OCI-LY3 (cell line): ENCODE measurements around the gene SLC4A9.
A peak's percentile ranks its signal among the peaks of the same experiment; 100 is the strongest.

ENCODE experiments used
- H2AFZ ChIP-seq: fragments of 200-600, 300-600 bp; shearing (Covaris generic); 2 replicates; pipeline ENCODE4 v1.6.0; 2014; ENCODE audit warnings: antibody characterized with exemption, low read depth, low read length
- H3K27ac ChIP-seq: fragments of 200-600, 300-600 bp; sonication (generic); 2 replicates; pipeline ENCODE4 v1.5.1; 2014; ENCODE audit warnings: mild to moderate bottlenecking, low read length, moderate library complexity, mixed read lengths
- H3K27me3 ChIP-seq: fragments of 200-600, 300-600 bp; sonication (generic); 2 replicates; pipeline ENCODE4 v1.6.1; 2014; ENCODE audit warnings: low read depth, low read length, mixed read lengths
- H3K36me3 ChIP-seq: fragments of 200-600, 300-600 bp; sonication (generic); replicated peaks from 2 replicates; pipeline ENCODE3; 2014; ENCODE audit warnings: low read depth, low read length, mixed read lengths
- H3K4me1 ChIP-seq: fragments of 300-600, 200-600 bp; sonication (generic); 2 replicates; pipeline ENCODE4 v1.6.1; 2014; ENCODE audit warnings: low read length, mixed read lengths
- H3K4me2 ChIP-seq: fragments of 200-600, 300-600 bp; sonication (generic); 2 replicates; pipeline ENCODE4 v1.6.1; 2014; ENCODE audit warnings: low read length, mixed read lengths
- H3K4me3 ChIP-seq: fragments of 300-600, 200-600 bp; sonication (generic); 2 replicates; pipeline ENCODE4 v1.5.1; 2014; ENCODE audit warnings: antibody characterized with exemption, mild to moderate bottlenecking, low read length, moderate library complexity
- H3K79me2 ChIP-seq: fragments of 300-600, 200-600 bp; shearing (Covaris generic); 2 replicates; pipeline ENCODE4 v1.6.1; 2014; ENCODE audit warnings: mild to moderate bottlenecking, low read length, mixed read lengths
- H3K9ac ChIP-seq: fragments of 300-600, 200-600 bp; shearing (Covaris generic); 2 replicates; pipeline ENCODE4 v1.6.0; 2014; ENCODE audit warnings: mild to moderate bottlenecking, low read length, moderate library complexity
- H3K9me3 ChIP-seq: fragments of 200-600, 300-600 bp; shearing (Covaris generic); 2 replicates; pipeline ENCODE4 v1.6.1; 2014; ENCODE audit warnings: low read length, mixed read lengths; ENCODE audit not compliant: insufficient read depth
- H4K20me1 ChIP-seq: fragments of 200-600, 300-600 bp; sonication (generic); 2 replicates; pipeline ENCODE4 v1.6.1; 2016; ENCODE audit warnings: low read length, mixed read lengths; ENCODE audit not compliant: insufficient read depth
- EZH2phosphoT487 ChIP-seq: fragments of 200-600 bp; shearing (Covaris generic); IDR thresholded peaks from 2 replicates; pipeline ENCODE4 v1.6.1; 2018; ENCODE audit warnings: antibody characterized with exemption, mixed run types, low read depth
- TF ChIP-seq, protein P1 (sequence below): fragments of 200-600, 300-600 bp; sonication (generic); IDR thresholded peaks from 2 replicates; pipeline ENCODE4 v1.5.1; 2014; ENCODE audit warnings: antibody characterized with exemption, low read length, low read depth

The SLC4A9 gene

DNA sequence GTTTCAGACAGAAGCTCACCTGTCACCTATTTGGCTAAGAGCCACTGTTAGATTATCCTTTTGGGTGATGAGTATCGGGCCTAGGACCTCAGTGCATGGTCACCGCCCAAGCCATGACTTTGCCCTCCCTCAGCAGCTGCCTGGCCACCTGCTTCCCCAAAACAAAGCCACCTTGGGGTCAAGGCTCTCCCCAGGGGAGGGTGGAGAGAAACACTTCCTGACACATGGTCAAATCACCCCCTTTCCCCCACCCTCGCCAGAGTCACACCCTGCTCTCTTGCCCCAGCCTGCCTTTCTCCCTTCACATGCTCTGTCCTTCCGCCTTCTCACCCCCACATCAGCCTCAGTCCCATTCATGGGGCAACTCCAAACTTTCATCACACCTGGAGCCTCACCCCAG lies 11.9 kb upstream of the SLC4A9 start:
- Histone ChIP-seq H3K4me3 (no peak overlapping the region), H3K9ac (no peak overlapping the region)
- no peak for TF ChIP-seq EZH2phosphoT487
- TF ChIP-seq, protein P1, sequence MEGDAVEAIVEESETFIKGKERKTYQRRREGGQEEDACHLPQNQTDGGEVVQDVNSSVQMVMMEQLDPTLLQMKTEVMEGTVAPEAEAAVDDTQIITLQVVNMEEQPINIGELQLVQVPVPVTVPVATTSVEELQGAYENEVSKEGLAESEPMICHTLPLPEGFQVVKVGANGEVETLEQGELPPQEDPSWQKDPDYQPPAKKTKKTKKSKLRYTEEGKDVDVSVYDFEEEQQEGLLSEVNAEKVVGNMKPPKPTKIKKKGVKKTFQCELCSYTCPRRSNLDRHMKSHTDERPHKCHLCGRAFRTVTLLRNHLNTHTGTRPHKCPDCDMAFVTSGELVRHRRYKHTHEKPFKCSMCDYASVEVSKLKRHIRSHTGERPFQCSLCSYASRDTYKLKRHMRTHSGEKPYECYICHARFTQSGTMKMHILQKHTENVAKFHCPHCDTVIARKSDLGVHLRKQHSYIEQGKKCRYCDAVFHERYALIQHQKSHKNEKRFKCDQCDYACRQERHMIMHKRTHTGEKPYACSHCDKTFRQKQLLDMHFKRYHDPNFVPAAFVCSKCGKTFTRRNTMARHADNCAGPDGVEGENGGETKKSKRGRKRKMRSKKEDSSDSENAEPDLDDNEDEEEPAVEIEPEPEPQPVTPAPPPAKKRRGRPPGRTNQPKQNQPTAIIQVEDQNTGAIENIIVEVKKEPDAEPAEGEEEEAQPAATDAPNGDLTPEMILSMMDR, result no peak

DNA sequence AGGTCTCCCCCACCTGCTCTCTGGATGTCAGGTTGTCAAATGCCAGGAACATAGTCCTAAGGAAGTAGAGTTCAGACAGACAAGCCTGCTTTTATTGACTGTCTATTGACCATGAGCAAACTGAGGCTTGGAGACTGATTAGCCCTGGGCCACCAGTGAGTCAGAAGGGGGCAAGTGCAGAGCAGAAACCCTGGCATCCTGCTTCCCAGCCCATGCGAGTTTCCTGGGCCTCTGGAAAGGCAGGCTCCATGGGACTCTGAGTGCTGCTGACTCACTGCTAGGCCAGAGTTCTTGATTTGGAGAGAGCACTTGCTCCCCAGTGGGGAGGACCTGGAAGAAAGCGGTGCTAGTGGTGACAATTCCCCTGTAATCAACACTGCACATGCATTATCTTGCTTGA lies 10.8 kb upstream of the SLC4A9 start:
- peaks cover 8% of the 10 kb centered on the region; the same call in 1 of the 2 replicates for H3K27me3 ChIP-seq
- H4K20me1 ChIP-seq, result no peaks in the 10 kb centered on the region
- no peaks in the 10 kb centered on the region for H3K79me2 ChIP-seq
- no peak overlapping the region for H3K9ac ChIP-seq
- no peak overlapping the region for H2AFZ ChIP-seq
- H3K9me3 ChIP-seq, result no peaks in the 10 kb centered on the region
- peaks cover 17% of the 10 kb centered on the region for H3K4me1 ChIP-seq
- H3K36me3 ChIP-seq, result no peaks in the 10 kb centered on the region
- H3K4me3 ChIP-seq, result no peak overlapping the region
- no peak overlapping the region for H3K27ac ChIP-seq
- no peak overlapping the region for H3K4me2 ChIP-seq
- TF ChIP-seq, protein P1, result no peak
- TF ChIP-seq EZH2phosphoT487, result no peak

More for the DNA sequence above, 11.9 kb upstream of the SLC4A9 start:
- Histone ChIP-seq H3K4me2 (no peak overlapping the region), H3K27me3 (peaks cover 8% of the 10 kb centered on the region; the same call in 1 of the 2 replicates), H2AFZ (no peak overlapping the region; the same call in 1 of the 2 replicates), H3K27ac (no peak overlapping the region), H3K36me3 (no peaks in the 10 kb centered on the region), H3K9me3 (no peaks in the 10 kb centered on the region), H3K4me1 (peaks cover 17% of the 10 kb centered on the region), H3K79me2 (no peaks in the 10 kb centered on the region), H4K20me1 (no peaks in the 10 kb centered on the region)

DNA sequence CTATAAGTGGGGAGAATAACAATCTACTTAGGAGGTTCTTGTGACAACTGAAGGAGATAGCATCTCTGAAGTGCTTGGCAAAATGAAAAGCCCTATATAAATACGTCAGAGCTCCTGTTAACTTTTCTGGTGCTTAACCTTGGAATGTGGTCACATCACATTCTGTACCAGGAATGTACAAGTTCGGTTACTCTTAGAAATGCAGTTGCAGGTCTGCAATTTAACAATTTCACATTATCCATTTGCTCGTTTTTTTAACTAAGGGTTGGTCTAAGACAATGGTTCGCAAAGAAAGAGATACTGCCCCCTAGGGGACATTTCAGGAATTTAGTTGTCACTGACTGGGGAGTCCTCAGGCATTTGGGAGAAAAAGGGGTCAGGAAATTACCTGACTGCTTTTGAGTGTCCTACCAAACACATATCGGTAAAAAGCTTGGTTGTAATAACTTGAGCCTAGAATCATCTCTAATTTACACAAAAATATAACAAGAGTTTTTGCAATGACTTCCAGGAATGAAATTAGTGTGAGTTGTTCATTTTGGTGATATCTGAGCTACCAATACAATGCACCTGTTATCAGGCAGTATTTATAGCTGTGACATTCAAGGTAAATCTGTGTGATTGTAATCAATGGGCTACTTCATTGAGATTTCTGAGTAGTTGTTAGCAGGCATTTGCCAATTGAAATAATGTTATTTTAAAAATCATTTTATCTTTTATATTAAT lies 8.2 kb upstream of the SLC4A9 start:
- Histone ChIP-seq H3K4me2 (peak overlapping the region; percentile 63), H3K9ac (no peak overlapping the region)

DNA sequence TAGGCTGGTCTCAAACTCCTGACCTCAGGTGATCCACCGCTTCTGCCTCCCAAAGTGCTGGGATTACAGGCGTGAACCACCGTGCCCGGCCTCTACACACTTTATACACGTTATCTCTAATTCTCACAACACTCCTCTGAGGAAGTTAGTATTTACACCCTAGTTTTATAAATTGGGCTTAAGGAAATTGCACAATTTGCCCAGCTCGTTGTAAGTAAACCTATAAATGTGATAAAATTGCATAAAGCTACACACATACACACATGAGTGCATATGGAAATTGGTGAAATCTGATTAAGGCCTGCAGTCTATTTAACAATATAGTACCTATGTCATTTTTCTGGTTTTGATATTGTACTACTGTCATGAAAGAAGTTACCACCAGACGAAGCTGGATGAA lies 4.4 kb upstream of the SLC4A9 start:
- no peaks in the 10 kb centered on the region for H4K20me1 ChIP-seq
- H2AFZ ChIP-seq, result no peak overlapping the region
- H3K36me3 ChIP-seq, result no peaks in the 10 kb centered on the region
- H3K4me2 ChIP-seq, result no peak overlapping the region
- no peaks in the 10 kb centered on the region for H3K79me2 ChIP-seq
- TF ChIP-seq EZH2phosphoT487, result no peak
- TF ChIP-seq, protein P1, result no peak
- H3K27ac ChIP-seq, result no peak overlapping the region
- peaks cover under 1% of the 10 kb centered on the region; the same call in 1 of the 2 replicates for H3K27me3 ChIP-seq
- H3K9me3 ChIP-seq, result no peaks in the 10 kb centered on the region
- no peak overlapping the region for H3K4me3 ChIP-seq
- peaks cover 11% of the 10 kb centered on the region for H3K4me1 ChIP-seq
- no peak overlapping the region for H3K9ac ChIP-seq

More for the DNA sequence above, 8.2 kb upstream of the SLC4A9 start:
- Histone ChIP-seq H3K27ac (no peak overlapping the region), H3K36me3 (no peaks in the 10 kb centered on the region), H3K79me2 (no peaks in the 10 kb centered on the region), H4K20me1 (no peaks in the 10 kb centered on the region), H2AFZ (no peak overlapping the region), H3K9me3 (no peaks in the 10 kb centered on the region), H3K4me1 (peaks cover 18% of the 10 kb centered on the region), H3K27me3 (peaks cover 3% of the 10 kb centered on the region; the same call in 1 of the 2 replicates), H3K4me3 (peak overlapping the region; percentile 54)
- TF ChIP-seq EZH2phosphoT487, result no peak
- TF ChIP-seq, protein P1, result peak; percentile 72
